GM12892 (cell line): ENCODE results near the gene RSL1D1.

Experiments used
- DNase-seq: peaks from one replicate; pipeline ENCODE4 v3.0.0; 2011; ENCODE audit not compliant: insufficient read length
- FAIRE-seq: peaks from 2 replicates; lab custom pipeline; 2011; peaks lifted over from hg19 to GRCh38; lab: Jason Lieb, UNC
- POLR2A ChIP-seq: IDR thresholded peaks from 2 replicates; pipeline ENCODE4 v1.6.1; 2011; ENCODE audit warnings: low read depth, low read length, control low read depth
- POLR2AphosphoS5 ChIP-seq: IDR thresholded peaks from 2 replicates; pipeline ENCODE4 v1.6.1; 2011; ENCODE audit warnings: low read depth, low read length, control low read depth
- TAF1 ChIP-seq: IDR thresholded peaks from 2 replicates; pipeline ENCODE4 v1.6.1; 2011; ENCODE audit warnings: low read depth, mild to moderate bottlenecking, control low read depth, low read length, borderline replicate concordance

The RSL1D1 gene

GRCh38 chr16:11806721-11807120, 44.6 kb downstream of the RSL1D1 start:
- no peak for DNase-seq
- no peak for FAIRE-seq
- TF ChIP-seq TAF1 (no peak), POLR2A (no peak), POLR2AphosphoS5 (no peak)

GRCh38 chr16:11805556-11805955, 45.8 kb downstream of the RSL1D1 start:
- FAIRE-seq, result no peak
- no peak for DNase-seq
- no peak for TF ChIP-seq POLR2AphosphoS5
- no peak for TF ChIP-seq POLR2A
- no peak for TF ChIP-seq TAF1

- DNase-seq (no peak), FAIRE-seq (no peak)
Observed at GRCh38 chr16:11801481-11802021, 49.8 kb downstream of the RSL1D1 start.

GRCh38 chr16:11800382-11800718, 51.0 kb downstream of the RSL1D1 start:
- no peak for DNase-seq
- FAIRE-seq, result no peak
- TF ChIP-seq POLR2AphosphoS5 (no peak), TAF1 (no peak), POLR2A (no peak)

More at GRCh38 chr16:11801481-11802021, 49.8 kb downstream of the RSL1D1 start:
- TF ChIP-seq POLR2A (no peak), TAF1 (no peak), POLR2AphosphoS5 (no peak)

- TF ChIP-seq POLR2AphosphoS5 (no peak), TAF1 (no peak), POLR2A (no peak)
- FAIRE-seq (peak; percentile 30), DNase-seq (no peak)
Observed at GRCh38 chr16:11799509-11800381, 51.6 kb downstream of the RSL1D1 start.

GRCh38 chr16:11799017-11799381, 52.3 kb downstream of the RSL1D1 start:
- FAIRE-seq, result no peak
- no peak for DNase-seq
- no peak for TF ChIP-seq POLR2A
- no peak for TF ChIP-seq TAF1
- no peak for TF ChIP-seq POLR2AphosphoS5

GRCh38 chr16:11797957-11798299, 53.4 kb downstream of the RSL1D1 start:
- DNase-seq (no peak), FAIRE-seq (no peak)
- TF ChIP-seq TAF1, result no peak
- no peak for TF ChIP-seq POLR2A
- TF ChIP-seq POLR2AphosphoS5, result no peak

GRCh38 chr16:11797166-11797956, 54.0 kb downstream of the RSL1D1 start, which contains the start of gene ZC3H7A:
ZC3H7A (minus strand) TSS chr16:11797258; CDS start chr16:11782354, 14,904 bp downstream.
- peak; percentile 91 for DNase-seq
- peak; percentile 95 for FAIRE-seq
- TF ChIP-seq TAF1 (peak; percentile 82; the same call in 1 of the 2 replicates), POLR2A (peak; percentile 98), POLR2AphosphoS5 (peak; percentile 91)

GRCh38 chr16:11796227-11797165, 54.8 kb downstream of the RSL1D1 start:
- no peak for TF ChIP-seq POLR2A
- no peak for TF ChIP-seq POLR2AphosphoS5
- no peak; the same call in 1 of the 2 replicates for TF ChIP-seq TAF1
- FAIRE-seq (no peak), DNase-seq (no peak)

- FAIRE-seq (no peak), DNase-seq (no peak)
- TF ChIP-seq TAF1 (no peak), POLR2AphosphoS5 (no peak), POLR2A (no peak)
Observed at GRCh38 chr16:11795887-11796226, 55.5 kb downstream of the RSL1D1 start.
